GM21723 (cell line): ENCODE data around the gene TUBGCP6.

Experiments
- ATAC-seq: cut with Tn5 transposase; IDR thresholded peaks from one replicate; pipeline ENCODE4 v1.9.1; 2021; ENCODE audit warnings: mild to moderate bottlenecking, moderate library complexity; ENCODE audit not compliant: unreplicated experiment

The TUBGCP6 gene

DNA sequence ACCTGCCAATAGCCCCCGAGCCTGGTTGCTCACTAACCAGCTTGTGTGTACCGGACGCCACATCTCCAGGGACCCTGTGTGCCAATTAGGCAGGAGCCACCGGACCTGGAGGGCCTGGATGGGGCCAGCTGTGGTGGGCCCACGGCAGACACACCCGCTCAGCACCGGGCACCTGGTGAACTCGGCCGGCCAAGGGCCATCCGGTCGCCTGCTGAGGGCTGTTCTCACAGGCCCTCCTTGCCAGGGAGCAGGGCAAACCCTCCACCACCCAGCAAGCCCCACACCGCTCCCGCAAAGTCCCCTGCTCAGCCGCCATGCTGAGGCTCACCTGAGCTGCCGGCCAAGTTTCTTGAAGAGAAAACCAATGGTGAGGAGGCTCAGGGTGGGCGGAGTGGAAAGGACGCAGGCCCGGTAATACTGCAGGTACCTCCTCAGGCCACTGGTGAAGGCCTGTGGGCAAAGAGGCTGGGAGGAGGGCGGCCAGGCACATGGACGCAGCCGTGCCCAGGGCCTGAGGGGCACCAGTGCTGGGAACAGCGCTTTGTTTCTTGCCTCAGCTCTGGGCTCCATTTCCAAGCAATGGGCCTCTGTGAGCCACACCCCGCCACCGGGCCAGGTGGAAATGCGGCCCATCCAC is 17.1 kb downstream of the TUBGCP6 start:
- ATAC-seq: no peak

DNA sequence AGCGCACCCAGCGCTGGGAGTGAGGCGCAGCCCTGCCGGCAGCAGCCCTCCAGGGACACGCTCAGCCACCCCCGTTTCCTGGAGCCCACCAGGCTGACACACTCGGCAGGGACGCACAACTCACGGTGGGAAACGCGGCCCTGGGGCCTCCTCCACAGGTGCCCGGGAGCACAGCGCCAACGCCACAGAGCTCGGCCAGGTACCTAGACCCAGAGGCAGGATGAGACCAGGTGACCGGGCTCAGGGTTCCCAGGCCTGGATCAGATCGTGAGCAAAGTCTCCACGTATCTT is 18.0 kb downstream of the TUBGCP6 start:
- no peak for ATAC-seq

DNA sequence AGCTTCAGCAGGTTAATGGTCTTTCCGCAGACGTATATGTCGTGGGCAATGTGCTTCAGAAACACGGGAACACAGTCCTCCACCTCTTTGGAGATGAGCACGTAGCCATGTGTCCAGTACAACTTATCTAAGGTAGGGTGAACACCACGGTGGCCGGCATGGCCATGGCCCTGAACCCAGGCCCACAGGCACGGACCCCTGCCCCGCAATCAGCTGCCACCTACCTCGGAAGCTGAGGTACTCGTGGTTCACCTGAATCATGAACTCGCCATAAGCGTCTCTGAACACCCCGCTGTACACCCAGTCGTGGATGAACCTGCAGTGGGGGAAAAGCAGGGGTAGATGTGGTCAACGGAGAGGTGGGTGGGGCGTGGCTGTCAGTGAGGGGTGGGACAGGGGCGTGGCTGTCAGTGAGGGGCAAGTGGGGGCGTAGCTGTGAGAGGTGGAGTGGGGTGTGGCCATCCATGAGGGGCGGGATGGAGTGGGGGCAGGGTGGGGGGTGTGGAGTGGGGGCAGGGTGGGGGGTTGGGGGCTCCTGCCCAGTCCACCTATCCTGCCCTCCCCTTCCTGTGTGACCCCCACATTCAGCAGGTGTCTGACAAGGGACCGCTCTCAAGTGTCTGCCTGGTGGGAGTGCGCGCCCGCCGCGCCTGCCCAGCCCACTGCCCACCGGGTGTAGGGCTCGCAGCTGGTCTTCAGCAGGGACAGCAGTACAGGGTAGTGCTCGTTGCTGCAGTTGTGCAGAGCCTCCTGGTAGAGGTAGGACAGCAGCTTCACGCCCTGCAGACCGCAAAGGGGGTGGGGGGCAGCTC is 18.6 kb downstream of the TUBGCP6 start:
- no peak for ATAC-seq

DNA sequence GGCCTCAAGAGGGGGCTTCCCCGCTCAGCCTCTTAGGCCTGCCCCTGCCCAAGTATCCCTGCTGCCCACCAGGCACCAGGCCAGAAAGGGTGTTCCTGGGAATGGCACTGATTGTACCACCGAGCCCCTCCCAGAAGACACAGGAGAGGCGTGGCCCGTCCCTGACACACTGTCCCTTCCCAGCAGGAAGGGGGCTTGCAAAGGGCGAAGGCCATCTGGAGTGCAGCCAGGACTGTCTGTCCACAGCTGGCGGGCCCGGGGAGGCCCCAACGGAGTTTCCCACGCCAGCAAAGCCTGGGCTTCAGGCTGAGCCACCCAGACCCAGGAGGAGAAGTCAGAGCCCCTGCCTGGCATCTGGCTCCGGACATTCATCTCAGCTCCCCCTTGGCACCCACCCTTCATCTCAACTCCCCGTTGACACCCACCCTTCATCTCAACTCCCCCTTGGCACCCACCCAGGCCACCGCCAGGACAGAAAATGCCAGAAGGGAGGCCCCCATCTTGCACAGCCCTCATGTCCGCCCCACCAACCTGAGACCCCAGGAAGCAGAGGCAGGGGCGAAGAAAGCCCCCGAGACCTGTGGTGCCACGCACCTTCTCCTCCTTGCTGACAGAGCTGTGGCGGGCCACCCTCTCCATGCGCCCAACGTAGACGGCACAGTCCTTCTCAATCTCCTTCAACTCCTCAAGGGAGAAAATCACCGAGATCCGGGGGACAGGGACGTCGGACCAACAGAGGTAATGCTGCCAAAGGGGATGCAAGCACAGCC is 19.4 kb downstream of the TUBGCP6 start:
- no peak for ATAC-seq

DNA sequence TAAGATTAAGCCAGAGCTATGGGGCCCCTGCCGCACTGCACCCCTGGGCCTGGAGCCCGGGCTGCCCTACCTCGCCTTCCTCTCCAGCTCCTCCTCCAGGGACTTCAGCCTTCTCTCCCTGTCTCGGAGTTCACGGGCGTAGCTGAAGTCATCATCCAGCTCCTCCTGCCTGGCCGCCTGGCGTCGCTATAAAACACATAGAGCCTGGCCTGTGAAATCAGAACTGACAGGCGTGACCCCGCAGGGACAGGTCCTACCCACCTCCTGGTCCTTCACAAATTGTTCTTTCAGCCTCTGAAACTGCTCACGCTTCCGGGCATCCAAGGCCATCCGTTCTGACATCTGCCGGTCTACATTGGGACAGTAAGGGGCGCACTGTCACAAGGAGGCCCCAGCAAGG is 20.8 kb downstream of the TUBGCP6 start:
- ATAC-seq: no peak

DNA sequence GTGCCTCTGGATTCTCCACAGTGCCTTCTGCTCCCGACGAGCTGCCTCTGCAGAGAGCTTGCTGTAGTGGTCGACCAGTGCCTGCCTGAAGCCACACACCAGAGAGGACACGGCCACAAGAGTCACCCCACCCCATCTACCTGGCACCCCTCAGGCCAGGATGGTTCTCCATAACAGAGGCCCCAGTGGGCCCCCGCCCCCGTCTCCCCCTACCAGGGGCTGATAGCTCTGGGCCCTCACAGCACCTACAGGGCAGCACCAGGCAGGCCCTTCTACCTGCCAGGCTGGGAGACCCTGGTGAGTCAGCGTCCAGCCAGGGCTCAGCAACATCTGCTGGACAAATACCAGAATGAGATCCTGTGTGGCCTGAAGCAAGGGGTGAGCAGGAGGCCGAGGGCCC is 22.3 kb downstream of the TUBGCP6 start:
- ATAC-seq: no peak

DNA sequence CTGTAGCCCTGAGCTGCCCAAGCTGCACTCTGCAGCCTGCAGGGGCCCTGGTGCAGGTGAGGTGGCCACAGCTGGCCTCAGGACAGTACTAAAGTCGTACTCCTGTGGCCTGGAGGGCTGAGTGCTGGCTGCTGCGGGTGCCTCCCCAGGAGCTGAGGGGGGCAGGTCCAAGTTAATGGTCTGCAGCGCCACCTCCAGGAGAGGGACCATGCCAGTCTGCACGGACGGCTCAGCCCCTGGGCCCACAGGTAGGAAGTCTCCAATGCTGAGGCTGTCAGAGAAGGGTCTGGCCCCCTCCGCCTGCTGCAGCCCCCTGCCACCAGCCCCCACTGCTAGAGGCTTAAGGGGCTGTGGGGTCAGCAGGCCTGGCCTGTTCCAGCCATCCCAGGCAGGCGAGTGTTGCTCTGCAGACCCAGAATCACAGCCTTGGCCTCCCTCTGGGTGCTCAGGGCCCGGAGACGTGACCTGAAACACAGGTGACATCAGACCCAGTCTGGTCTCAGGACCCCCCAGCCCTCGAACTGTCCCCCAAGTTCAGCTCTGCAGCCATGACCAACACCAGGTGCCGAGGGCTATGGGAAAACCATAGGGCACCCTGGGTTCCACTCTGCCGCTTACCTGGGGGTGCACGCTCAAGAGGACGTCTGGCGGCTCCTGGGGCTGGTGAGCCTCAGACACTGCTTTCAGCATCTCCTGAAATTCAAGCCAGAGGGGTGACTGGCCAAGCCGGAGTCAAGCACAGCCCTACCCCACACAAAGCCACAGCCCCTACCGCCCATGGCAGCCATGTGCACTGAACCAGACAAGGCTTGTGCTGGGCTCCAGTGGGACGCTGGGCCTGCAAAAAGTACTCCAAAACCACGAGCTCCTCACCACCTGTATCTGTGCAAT is 23.2 kb downstream of the TUBGCP6 start:
- no peak for ATAC-seq

DNA sequence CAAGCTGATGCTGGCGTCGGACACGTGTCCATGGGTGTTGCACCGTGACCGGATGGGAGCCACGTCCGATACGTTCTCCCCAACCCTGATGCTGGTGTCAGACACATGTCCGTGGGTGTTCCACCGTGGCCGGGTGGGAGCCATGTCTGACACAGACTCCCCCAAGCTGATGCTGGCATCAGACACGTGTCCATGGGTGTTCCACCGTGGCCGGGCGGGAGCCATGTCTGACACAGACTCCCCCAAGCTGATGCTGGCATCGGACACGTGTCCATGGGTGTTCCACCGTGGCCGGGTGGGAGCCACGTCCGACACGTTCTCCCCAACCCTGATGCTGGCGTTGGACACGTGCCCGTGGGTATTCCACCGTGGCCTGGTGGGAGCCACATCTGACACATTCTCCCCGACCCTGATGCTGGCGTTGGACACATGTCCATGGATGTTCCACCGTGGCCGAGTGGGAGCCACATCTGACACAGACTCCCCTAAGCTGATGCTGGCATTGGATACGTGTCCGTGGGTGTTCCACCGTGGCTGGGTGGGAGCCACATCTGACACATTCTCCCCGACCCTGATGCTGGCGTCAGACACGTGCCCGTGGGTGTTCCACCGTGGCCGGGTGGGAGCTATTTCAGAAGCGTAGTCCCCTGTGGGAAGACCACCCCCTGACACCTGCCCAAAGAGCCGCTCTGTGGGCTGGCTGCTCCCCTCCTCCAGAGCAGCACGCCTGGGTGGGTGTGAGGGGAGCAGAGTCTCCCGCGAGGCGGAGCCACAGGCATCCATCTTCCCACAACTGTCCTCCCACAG is 24.0 kb downstream of the TUBGCP6 start:
- ATAC-seq: no peak

DNA sequence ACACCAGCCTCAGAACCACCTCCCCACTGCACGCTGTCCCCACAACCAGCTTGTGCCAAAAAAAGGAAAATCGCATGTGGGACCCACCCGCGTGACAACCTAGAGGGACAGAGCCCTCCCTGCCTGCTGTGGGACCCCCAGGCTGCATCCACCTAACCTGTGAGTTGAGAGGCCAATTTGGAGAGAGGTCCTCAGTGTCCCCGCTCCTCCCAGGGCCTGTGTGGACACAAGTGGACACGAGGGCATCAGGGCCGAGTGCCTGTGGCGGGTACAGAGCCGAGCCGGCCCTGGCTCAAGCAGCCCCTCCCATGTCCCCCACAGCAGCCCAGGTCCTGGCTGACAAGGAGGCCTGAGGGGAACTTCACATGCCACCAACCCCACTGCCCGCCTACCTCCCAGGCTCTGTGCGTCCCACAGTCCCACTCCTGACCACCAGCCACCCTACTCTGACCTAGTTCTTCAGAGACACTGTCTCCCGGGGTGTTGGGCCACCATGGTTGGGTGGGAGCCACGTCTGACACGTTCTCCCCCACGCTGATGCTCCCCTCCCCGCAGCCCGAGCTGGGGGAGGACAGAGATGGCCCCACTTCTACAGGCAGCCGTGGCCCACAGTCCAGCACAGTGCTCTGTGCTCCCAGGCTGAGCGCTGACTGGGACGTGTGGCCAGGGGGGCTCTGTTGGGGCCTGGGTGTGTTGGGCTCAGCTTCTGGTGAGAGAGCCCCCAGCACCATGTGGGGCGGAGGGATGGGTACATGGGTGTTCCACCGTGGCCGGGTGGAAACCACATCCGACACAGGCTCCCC is 24.8 kb downstream of the TUBGCP6 start:
- no peak for ATAC-seq

DNA sequence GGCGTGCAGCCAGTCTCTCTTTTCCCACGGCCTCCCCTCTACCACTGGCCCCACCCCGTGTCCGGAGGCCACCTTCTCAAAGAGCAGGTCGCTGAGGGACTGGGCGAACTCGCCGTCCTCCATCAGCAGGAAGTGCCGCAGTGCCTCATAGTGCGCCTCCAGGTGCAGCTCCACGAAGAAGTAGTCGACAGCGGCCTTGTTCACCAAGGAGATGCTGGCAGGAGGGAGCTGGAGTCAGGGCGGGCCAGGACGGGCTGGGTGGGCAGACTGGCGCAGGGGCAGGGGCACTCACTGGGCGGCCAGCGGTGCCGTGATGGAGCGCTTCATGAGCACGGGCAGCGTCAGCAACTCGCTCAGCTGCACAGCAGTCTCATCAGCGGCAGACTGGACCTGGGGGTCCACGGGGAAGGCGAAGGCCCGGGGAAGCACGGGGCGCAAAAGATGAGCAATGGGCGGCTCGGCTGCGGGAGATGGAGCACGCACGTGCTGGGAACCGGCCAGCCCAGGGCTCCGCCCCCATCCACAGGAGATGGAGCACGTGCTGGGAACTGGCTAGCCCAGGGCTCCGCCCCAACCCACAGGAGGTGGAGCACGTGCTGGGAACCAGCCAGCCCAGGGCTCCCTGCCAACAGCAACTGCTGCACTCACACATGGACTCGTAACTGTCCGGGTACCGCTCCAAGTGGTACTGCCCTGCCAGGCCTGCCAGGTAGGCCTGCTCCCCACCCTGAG is 25.7 kb downstream of the TUBGCP6 start:
- no peak for ATAC-seq

DNA sequence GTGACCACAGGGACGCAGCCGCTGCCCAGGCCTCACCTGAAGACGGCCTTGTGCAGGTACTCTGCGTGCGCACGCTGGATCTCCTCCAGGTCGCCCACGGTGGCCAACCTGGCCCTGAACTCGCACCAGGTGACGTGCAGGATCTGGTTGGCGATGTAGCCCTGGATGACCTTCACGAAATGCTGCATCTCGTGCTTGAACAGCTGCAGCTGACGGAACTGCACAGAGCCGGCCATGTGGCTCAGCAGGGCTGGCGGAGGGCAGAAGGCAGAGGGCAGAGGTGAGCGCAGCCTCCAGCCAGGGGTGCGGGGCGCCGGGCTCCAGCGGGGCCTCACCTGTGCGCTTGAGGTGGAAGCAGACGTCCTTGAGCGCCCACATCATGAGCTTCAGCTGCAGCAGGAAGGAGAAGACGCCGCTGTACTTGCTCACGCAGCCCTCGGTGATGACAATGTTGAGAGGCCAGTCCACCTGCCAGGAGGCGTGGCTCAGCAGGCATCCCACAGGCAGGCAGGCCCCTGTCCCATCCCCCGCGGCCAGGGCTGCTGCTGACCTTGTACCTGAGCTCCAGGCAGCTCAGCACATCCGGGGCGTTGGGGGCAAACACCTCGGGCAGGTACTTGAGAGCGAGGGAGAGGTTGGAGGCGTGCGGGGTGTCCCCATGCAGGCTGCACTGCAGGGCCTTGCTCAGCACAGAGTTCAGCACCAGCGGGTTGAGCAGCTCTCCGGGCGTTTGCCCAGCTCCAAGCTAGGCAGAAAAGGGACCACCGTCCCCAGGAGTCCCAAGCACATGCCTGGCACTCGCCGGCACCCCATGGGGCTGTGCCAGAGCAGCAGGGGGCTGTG is 26.4 kb downstream of the TUBGCP6 start:
- ATAC-seq: no peak

DNA sequence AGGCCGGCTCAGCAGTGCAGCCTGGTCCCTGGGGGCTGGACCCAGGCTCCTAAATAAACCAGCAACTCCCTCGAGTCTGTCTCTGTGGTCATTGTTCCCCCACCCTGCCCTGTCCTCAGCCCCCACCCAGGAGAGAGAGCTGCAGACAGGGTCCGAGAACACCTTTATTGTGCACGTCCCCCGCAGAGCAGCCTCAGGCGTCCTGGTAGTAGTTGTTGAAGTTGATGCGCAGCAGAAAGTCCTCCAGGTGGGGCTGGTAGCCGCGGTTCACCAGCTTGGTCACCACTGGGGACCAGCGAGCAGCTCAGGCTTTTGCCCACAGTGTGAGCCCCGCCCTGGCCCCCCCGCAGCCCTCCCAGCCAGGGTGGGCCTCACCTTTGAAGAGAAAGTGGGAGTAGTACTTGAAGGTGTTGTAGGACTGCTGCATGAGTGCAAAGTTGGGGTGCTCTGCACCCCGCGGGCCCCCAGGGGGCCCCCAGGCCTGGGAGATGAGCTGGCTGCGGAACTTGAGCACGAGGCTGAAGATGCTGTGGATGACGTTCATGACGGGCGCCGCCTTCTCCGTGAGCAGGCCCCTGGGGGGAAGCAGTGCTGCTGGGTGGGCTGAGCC is 27.2 kb downstream of the TUBGCP6 start:
- no peak for ATAC-seq

DNA sequence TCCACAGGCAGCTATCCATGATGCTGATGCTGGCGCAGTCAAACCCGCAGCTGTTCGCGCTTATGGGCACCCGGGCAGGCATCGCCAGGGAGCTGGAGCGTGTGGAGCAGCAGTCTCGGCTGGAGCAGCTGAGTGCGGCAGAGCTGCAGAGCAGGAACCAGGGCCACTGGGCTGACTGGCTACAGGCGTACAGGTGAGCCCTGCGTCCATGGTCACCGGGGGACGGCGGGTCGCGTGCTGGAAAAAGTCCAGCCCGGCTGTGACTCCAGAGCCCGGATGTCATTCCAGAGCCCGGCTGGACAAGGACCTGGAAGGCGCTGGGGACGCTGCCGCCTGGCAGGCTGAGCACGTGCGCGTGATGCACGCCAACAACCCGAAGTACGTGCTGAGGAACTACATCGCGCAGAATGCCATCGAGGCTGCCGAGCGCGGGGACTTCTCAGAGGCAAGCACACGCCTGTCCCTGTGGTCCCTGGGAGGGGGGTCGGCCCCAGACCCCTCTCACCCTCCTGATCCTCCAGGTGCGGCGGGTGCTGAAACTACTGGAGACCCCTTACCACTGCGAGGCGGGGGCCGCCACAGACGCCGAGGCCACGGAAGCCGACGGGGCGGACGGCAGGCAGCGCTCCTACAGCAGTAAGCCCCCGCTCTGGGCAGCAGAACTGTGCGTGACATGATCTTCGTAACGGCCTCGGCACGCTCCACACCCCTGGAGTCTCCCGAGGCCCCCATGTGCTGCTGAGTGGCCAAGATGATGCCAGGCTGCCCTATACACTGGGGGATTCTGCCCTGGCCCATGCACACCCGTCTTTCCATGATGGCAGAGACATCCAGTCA is 27.9 kb downstream of the TUBGCP6 start:
- no peak for ATAC-seq

DNA sequence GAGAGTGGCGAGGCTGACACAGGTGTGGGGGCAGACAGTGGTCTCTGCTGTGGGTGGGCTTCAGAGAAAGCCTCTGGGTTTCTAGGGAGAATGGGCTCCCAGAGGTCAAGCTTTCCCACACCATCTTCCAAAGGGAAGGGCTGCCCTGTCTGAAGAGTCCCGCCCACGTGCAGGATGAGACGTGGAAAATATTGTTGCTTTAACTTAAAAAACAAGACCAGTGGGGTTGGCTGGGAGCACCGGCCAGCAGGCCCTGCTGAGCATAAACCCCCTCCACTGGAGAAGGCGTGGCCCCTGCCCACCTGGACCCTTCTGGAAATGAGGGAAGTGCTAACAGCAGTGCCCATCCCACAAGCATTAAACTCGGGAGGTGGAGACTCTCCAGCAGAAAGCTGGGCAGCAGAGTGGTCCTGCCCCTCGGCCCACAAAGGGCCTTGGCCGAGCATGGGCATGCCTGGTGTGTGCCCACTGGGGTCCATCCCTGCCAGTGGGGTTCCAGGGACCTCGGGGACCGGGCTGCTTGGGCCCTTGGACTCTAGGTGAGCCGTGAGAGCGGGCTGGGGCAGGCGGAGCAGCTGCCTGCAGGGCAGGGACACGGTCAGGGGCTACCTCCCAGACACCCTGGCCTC is 28.7 kb downstream of the TUBGCP6 start:
- no peak for ATAC-seq

DNA sequence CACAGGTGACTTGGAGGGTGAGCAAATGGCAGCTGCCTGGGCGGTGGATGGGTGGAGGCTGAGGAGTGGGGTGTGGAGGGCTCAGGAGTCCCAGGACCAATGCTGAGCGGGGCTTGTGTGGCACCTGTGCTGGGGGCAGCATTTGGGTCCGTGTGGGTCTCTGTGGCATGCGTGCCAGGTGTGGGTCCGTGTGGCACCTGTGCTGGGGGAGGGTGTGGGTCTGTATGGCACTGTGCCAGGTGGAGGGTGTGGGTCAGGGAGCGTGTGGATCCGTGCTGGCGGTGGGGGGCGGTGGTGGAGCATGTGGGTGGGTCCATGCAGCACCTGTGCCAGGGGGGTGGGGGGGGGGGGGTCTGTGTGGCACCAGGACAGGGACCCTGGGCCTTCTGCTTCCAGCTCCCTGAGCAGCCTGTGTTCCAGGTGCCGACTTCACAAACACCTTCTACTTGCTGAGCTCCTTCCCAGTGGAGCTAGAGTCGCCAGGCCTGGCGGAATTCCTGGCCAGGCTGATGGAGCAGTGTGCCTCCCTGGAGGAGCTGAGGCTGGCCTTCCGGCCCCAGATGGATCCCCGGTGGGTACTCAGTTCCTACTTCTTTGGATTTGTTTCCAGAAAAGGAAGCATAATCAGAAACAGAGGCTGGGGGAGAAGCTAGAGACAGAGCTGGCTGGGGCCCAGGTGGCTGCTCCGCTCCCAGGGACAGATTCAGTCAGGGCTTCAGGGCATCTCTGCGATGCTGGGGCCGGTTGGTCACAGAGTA is 29.3 kb downstream of the TUBGCP6 start:
- no peak for ATAC-seq
